Measurements from ENCODE around the gene NCOA1.

DNA sequence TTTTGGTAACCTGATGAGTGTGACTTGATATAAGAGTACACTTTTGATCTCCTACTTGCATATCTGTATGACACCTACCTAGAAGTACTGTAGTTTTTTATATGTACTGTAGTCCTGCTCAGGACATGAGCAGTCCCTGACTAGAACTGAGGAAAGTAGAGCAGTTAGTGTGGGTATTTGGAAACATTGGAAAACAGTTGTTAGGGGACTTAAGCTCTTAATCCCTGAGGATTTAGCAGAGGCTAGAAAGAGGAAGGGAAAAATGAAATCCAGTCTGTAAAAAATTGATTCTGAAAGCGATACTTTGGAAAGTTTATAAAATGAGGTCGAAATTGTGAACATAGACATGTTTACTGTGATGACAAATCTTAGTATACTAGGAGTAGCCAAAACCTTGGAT is 125.6 kb downstream of the NCOA1 start:
- TF ChIP-seq EZH2 (IDR thresholded peaks at IDR 0.05; ENCODE audit: borderline replicate concordance, low read depth, low read length, severe bottlenecking): no peak
- TF ChIP-seq, protein P1, sequence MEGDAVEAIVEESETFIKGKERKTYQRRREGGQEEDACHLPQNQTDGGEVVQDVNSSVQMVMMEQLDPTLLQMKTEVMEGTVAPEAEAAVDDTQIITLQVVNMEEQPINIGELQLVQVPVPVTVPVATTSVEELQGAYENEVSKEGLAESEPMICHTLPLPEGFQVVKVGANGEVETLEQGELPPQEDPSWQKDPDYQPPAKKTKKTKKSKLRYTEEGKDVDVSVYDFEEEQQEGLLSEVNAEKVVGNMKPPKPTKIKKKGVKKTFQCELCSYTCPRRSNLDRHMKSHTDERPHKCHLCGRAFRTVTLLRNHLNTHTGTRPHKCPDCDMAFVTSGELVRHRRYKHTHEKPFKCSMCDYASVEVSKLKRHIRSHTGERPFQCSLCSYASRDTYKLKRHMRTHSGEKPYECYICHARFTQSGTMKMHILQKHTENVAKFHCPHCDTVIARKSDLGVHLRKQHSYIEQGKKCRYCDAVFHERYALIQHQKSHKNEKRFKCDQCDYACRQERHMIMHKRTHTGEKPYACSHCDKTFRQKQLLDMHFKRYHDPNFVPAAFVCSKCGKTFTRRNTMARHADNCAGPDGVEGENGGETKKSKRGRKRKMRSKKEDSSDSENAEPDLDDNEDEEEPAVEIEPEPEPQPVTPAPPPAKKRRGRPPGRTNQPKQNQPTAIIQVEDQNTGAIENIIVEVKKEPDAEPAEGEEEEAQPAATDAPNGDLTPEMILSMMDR (IDR thresholded peaks at IDR 0.05; ENCODE audit: borderline replicate concordance, extremely low read depth, low read length, poor library complexity, severe bottlenecking): no peak
